HEK293 (cell line): ENCODE measurements around the gene TMEM208.

Experiments
- CTCF ChIP-seq: fragments of 450-650 bp; formaldehyde crosslinking; IDR thresholded peaks from 2 replicates; pipeline ENCODE4 v1.5.1; 2016; ENCODE audit warnings: missing biosample characterization, missing genetic modification characterization
- EGR2 ChIP-seq: fragments of 450-650 bp; formaldehyde crosslinking; IDR thresholded peaks from 2 replicates; pipeline ENCODE4 v1.5.1; 2016; ENCODE audit warnings: low read depth, missing biosample characterization, missing genetic modification characterization
- ZNF140 ChIP-seq: fragments of 450-650 bp; formaldehyde crosslinking; IDR thresholded peaks from 2 replicates; pipeline ENCODE4 v1.5.1; 2016; ENCODE audit warnings: missing biosample characterization, missing genetic modification characterization
- ZNF26 ChIP-seq: fragments of 450-650 bp; formaldehyde crosslinking; IDR thresholded peaks from 2 replicates; pipeline ENCODE4 v1.5.1; 2016; ENCODE audit warnings: missing biosample characterization, missing genetic modification characterization
- ZNF423 ChIP-seq: fragments of 450-650 bp; formaldehyde crosslinking; IDR thresholded peaks from 2 replicates; pipeline ENCODE4 v1.5.1; 2016; ENCODE audit warnings: missing biosample characterization, missing genetic modification characterization
- ZNF521 ChIP-seq: fragments of 450-650 bp; formaldehyde crosslinking; IDR thresholded peaks from 2 replicates; pipeline ENCODE4 v1.5.1; 2017; ENCODE audit warnings: missing biosample characterization, mild to moderate bottlenecking, missing genetic modification characterization
- ZNF530 ChIP-seq: fragments of 450-650 bp; formaldehyde crosslinking; IDR thresholded peaks from 2 replicates; pipeline ENCODE4 v1.5.1; 2016; ENCODE audit warnings: low read depth, missing biosample characterization, missing genetic modification characterization

GRCh38 chr16:67245674-67246080 lies 18.7 kb downstream of the TMEM208 start:
- TF ChIP-seq CTCF (tag by site-specific recombination) (no peak), ZNF530 (tag by site-specific recombination) (no peak), ZNF521 (no peak), EGR2 (tag by site-specific recombination) (no peak), ZNF140 (no peak), ZNF26 (tag by site-specific recombination) (no peak), ZNF423 (tag by site-specific recombination) (no peak)
